IMR-90 (cell line): ENCODE measurements around the gene HLA-DOA. TPM values are rescaled to one million over a fixed set of nuclear protein-coding genes. Genes with fewer than 3 reads are reported as not detected.

ENCODE experiments used
- ATAC-seq: fragments of 200-7000 bp; cut with Tn5 transposase; 2 replicates; pipeline ENCODE4 v1.9.1; 2020; ENCODE audit warnings: low read depth, mild to moderate bottlenecking, moderate library complexity
- BruUV-seq: library from RNA; stranded (reverse); fragments of 400-500 nt; replicated peaks from 2 replicates; lab custom pipeline; 2021; lab: Mats Ljungman, UMichigan
- CTCF ChIA-PET: fragments of 300-600 bp; formaldehyde crosslinking; extraction: SDS; loops from one replicate; lab custom pipeline; 2021; ENCODE audit warnings: antibody characterized with exemption; lab: Yijun Ruan, JAX
- POLR2A ChIA-PET: fragments of 300-600 bp; sonication (Branson Sonifier 250); formaldehyde crosslinking; loops from one replicate; lab custom pipeline; 2022; ENCODE audit warnings: antibody characterized with exemption; ENCODE audit not compliant: unreplicated experiment; lab: Charles Lee
- DNase-seq: peaks from one replicate; pipeline ENCODE4 v3.0.0; 2013
- H2AFZ ChIP-seq: replicated peaks from 2 replicates; pipeline ENCODE3; 2013; ENCODE audit warnings: low read length, mild to moderate bottlenecking; ENCODE audit not compliant: poor library complexity
- H2AK5ac ChIP-seq: 2 replicates; pipeline ENCODE4 v1.6.1; 2013; ENCODE audit warnings: low read depth, low read length, inconsistent platforms
- H2AK9ac ChIP-seq: replicated peaks from 2 replicates; pipeline ENCODE3; 2013; ENCODE audit warnings: mild to moderate bottlenecking, low read depth, low read length, moderate library complexity; ENCODE audit not compliant: poor library complexity
- H2BK120ac ChIP-seq: 2 replicates; pipeline ENCODE4 v1.6.1; 2013; ENCODE audit warnings: low read depth, low read length, inconsistent platforms
- H2BK15ac ChIP-seq: 3 replicates; pipeline ENCODE4 v1.6.1; 2013; ENCODE audit warnings: low read depth, low read length, inconsistent platforms
- H2BK20ac ChIP-seq: 2 replicates; pipeline ENCODE4 v1.6.1; 2013; ENCODE audit warnings: low read depth, mild to moderate bottlenecking, inconsistent platforms, low read length, moderate library complexity
- H2BK5ac ChIP-seq: 2 replicates; pipeline ENCODE4 v1.6.1; 2013; ENCODE audit warnings: mild to moderate bottlenecking, low read depth, low read length, inconsistent platforms; ENCODE audit not compliant: poor library complexity, severe bottlenecking
- H3K14ac ChIP-seq: replicated peaks from 2 replicates; pipeline ENCODE4 v1.6.1; 2013; ENCODE audit warnings: low read depth, low read length, inconsistent platforms
- H3K18ac ChIP-seq: 2 replicates; pipeline ENCODE4 v1.6.1; 2013; ENCODE audit warnings: low read depth, low read length, control low read depth
- H3K23ac ChIP-seq: 2 replicates; pipeline ENCODE4 v1.6.1; 2013; ENCODE audit warnings: low read depth, low read length, inconsistent platforms
- H3K27ac ChIP-seq: 2 replicates; pipeline ENCODE4 v1.5.1; 2013; ENCODE audit warnings: mild to moderate bottlenecking, control low read depth, low read length; ENCODE audit not compliant: insufficient read depth
- H3K27me3 ChIP-seq: 2 replicates; pipeline ENCODE4 v1.6.1; 2013; ENCODE audit warnings: low read length; ENCODE audit not compliant: control insufficient read depth, insufficient read depth
- H3K36me3 ChIP-seq: 2 replicates; pipeline ENCODE4 v1.6.1; 2013; ENCODE audit warnings: low read length, mixed read lengths; ENCODE audit not compliant: control insufficient read depth, insufficient read depth
- H3K4ac ChIP-seq: 2 replicates; pipeline ENCODE4 v1.6.1; 2013; ENCODE audit warnings: low read depth, low read length, inconsistent platforms
- H3K4me1 ChIP-seq: 2 replicates; pipeline ENCODE4 v1.6.1; 2013; ENCODE audit warnings: low read length, mixed read lengths; ENCODE audit not compliant: control insufficient read depth, insufficient read depth
- H3K4me2 ChIP-seq: 2 replicates; pipeline ENCODE4 v1.6.1; 2013; ENCODE audit warnings: low read depth, mild to moderate bottlenecking, control low read depth, low read length, moderate library complexity
- H3K4me3 ChIP-seq: 2 replicates; pipeline ENCODE4 v1.5.1; 2013; ENCODE audit warnings: low read depth, mild to moderate bottlenecking, control low read depth, low read length, moderate library complexity; ENCODE audit not compliant: insufficient read depth
- H3K56ac ChIP-seq: 2 replicates; pipeline ENCODE4 v1.6.1; 2013; ENCODE audit warnings: low read length, inconsistent platforms; ENCODE audit not compliant: insufficient read depth; ENCODE audit errors: extremely low read depth
- H3K79me1 ChIP-seq, 2 experiments: 2 replicates each; pipeline ENCODE4 v1.6.1; 2013; ENCODE audit warnings: low read length in 2 of 2, inconsistent platforms in 1 of 2, low read depth in 1 of 2
- H3K9ac ChIP-seq: 2 replicates; pipeline ENCODE4 v1.6.1; 2013; ENCODE audit warnings: low read depth, low read length, control low read depth
- H3K9me1 ChIP-seq: 2 replicates; pipeline ENCODE4 v1.6.1; 2013; ENCODE audit warnings: low read length, inconsistent platforms; ENCODE audit not compliant: insufficient read depth
- H3K9me3 ChIP-seq: 2 replicates; pipeline ENCODE4 v1.6.1; 2013; ENCODE audit warnings: low read length; ENCODE audit not compliant: control insufficient read depth, insufficient read depth
- H4K20me1 ChIP-seq: 2 replicates; pipeline ENCODE4 v1.6.1; 2013; ENCODE audit warnings: low read length, inconsistent platforms; ENCODE audit not compliant: insufficient read depth
- H4K5ac ChIP-seq: 2 replicates; pipeline ENCODE4 v1.6.1; 2013; ENCODE audit warnings: mild to moderate bottlenecking, low read depth, low read length, control low read depth
- H4K8ac ChIP-seq, 2 experiments: 2 replicates each; pipeline ENCODE4 v1.6.1; 2013; ENCODE audit warnings: low read depth in 2 of 2, low read length in 2 of 2, control low read depth in 1 of 2, inconsistent platforms in 1 of 2
- H4K91ac ChIP-seq: 2 replicates; pipeline ENCODE4 v1.6.1; 2013; ENCODE audit warnings: low read depth, low read length, inconsistent platforms; ENCODE audit not compliant: insufficient read depth
- FOS ChIP-seq: fragments of 150-350 bp; IDR thresholded peaks from 2 replicates; pipeline ENCODE4 v1.6.1; 2016; ENCODE audit warnings: low read depth, low read length
- MAFK ChIP-seq: IDR thresholded peaks from 2 replicates; pipeline ENCODE4 v1.6.1; 2012; ENCODE audit warnings: low read depth, low read length, improper control_type of control experiment
- MAZ ChIP-seq: IDR thresholded peaks from 2 replicates; pipeline ENCODE4 v1.6.1; 2012; ENCODE audit warnings: low read depth, mild to moderate bottlenecking, low read length, improper control_type of control experiment, moderate library complexity, borderline replicate concordance
- USF2 ChIP-seq: fragments of 150-350 bp; IDR thresholded peaks from 2 replicates; pipeline ENCODE4 v1.6.1; 2017; ENCODE audit warnings: mild to moderate bottlenecking, antibody characterized with exemption, low read length, low read depth
- WGBS, 2 experiments: methylation state at CpG; one replicate each; pipeline versions ENCODE4 v1.1.5 to v1.1.7; 2013; ENCODE audit warnings: missing lambda C conversion rate in 2 of 2; ENCODE audit not compliant: insufficient read length in 1 of 2; ENCODE audit errors: extremely low coverage in 2 of 2; 5-methylcytosine and 5-hydroxymethylcytosine counted together
- dilution Hi-C: fragments of 300-500 bp; cut with HindIII; formaldehyde crosslinking; loops from one replicate; pipeline ENCODE4 v1.14.3; 2018; ENCODE audit warnings: low sequenced_read_pairs; ENCODE audit not compliant: unreplicated experiment
- in situ Hi-C: fragments of 300-500 bp; cut with MboI; formaldehyde crosslinking; loops from 3 replicates; pipeline ENCODE4 v1.14.3; 2019; ENCODE audit warnings: low sequenced_read_pairs, inconsistent platforms, mixed read lengths
- intact Hi-C: fragments of 100-400 bp; cut with micrococcal nuclease; formaldehyde crosslinking; loops from 2 replicates; pipeline ENCODE4 v1.10.0; 2022
- polyA plus RNA-seq, 3 experiments: library from polyadenylated mRNA; depleted of rRNA; stranded (reverse); fragments of >200 nt; gene quantifications; 2 replicates each; pipeline ENCODE4 v1.2.3, GENCODE V29; 2012; ENCODE audit warnings: low replicate concordance in 1 of 3
- total RNA-seq: library from RNA; depleted of rRNA; stranded (reverse); fragments of >200 nt; gene quantifications from 2 replicates; pipeline ENCODE4 v1.2.3, GENCODE V29; 2012

The HLA-DOA gene
- total and polyA plus RNA-seq, 2 of the 4 experiments (the other 2 are of a cell fraction) = not detected

GRCh38 chr6:32993363-32993973 lies 15.9 kb downstream of the HLA-DOA start:
- H3K9me3 ChIP-seq = no peaks in the 10 kb centered on the region
- no peak overlapping the region for H3K18ac ChIP-seq
- no peak overlapping the region for H3K4me2 ChIP-seq
- H3K14ac ChIP-seq = no peak overlapping the region
- no TSS peak for BruUV-seq
- H3K56ac ChIP-seq = no peak overlapping the region
- H3K79me1 ChIP-seq = no peaks in the 10 kb centered on the region
- H3K4me1 ChIP-seq = no peaks in the 10 kb centered on the region
- H2BK5ac ChIP-seq = no peak overlapping the region
- no peak overlapping the region for H4K8ac ChIP-seq
- no peak for DNase-seq
- H3K4me3 ChIP-seq = no peak overlapping the region
- no peak overlapping the region for H2BK20ac ChIP-seq
- no peaks in the 10 kb centered on the region for H3K36me3 ChIP-seq
- no peaks in the 10 kb centered on the region for H3K9me1 ChIP-seq
- ATAC-seq = no peak
- no peak overlapping the region for H3K27ac ChIP-seq
- ChIA-PET POLR2A (no interaction called here), CTCF (interaction anchor here (0.7 kb wide), 2 partner anchors 9 to 335 kb away, joined by 3 read pairs; no protein-coding TSS in a partner anchor)
- no peak overlapping the region for H4K5ac ChIP-seq
- no CpG with 5 or more reads among the region's 9 CpGs for WGBS, 2 experiments
- H2AK9ac ChIP-seq = no peak overlapping the region
- no peak overlapping the region for H2AK5ac ChIP-seq
- H4K91ac ChIP-seq = no peak overlapping the region
- dilution Hi-C loops (no loop called here), in situ Hi-C loops (no loop called here), intact Hi-C loops (no loop called here)
- no peak overlapping the region for H3K9ac ChIP-seq
- H3K4ac ChIP-seq = no peak overlapping the region
- TF ChIP-seq USF2 (no peak), MAZ (no peak), MAFK (no peak), FOS (no peak)
- H4K20me1 ChIP-seq = no peaks in the 10 kb centered on the region
- no peak overlapping the region for H3K23ac ChIP-seq
- H3K27me3 ChIP-seq = peaks cover 15% of the 10 kb centered on the region
- H2AFZ ChIP-seq = no peak overlapping the region
- no peak overlapping the region for H2BK120ac ChIP-seq
- H2BK15ac ChIP-seq = no peak overlapping the region
